Skeletal muscle tissue (tissue), 4 donors: ENCODE data around the gene GALR2. TPM values are rescaled to one million over a fixed set of nuclear protein-coding genes. Genes with fewer than 3 reads are reported as not detected.

Experiments
- H3K27ac ChIP-seq: one replicate; pipeline ENCODE4 v1.7.0; 2013; ENCODE audit warnings: mild to moderate bottlenecking, low read depth, low read length, inconsistent platforms
- H3K27me3 ChIP-seq, 3 donors: one replicate each; pipeline ENCODE4 v1.7.0; 2013; ENCODE audit warnings: low read length in 3 of 3; ENCODE audit not compliant: control insufficient read depth in 3 of 3, insufficient read depth in 3 of 3
- H3K36me3 ChIP-seq, 3 donors: one replicate each; pipeline ENCODE4 v1.7.0; 2013; ENCODE audit warnings: low read length in 3 of 3; ENCODE audit not compliant: control insufficient read depth in 3 of 3, insufficient read depth in 3 of 3
- H3K4me1 ChIP-seq, 3 donors: one replicate each; pipeline ENCODE4 v1.7.0; 2013; ENCODE audit warnings: low read length in 3 of 3, mild to moderate bottlenecking in 3 of 3; ENCODE audit not compliant: control insufficient read depth in 3 of 3, insufficient read depth in 3 of 3
- H3K4me3 ChIP-seq, 3 donors: one replicate each; pipeline ENCODE4 v1.7.0; 2013; ENCODE audit warnings: low read length in 3 of 3
- H3K9ac ChIP-seq, 3 donors: one replicate each; pipeline ENCODE4 v1.7.0; 2013; ENCODE audit warnings: low read length in 3 of 3, mild to moderate bottlenecking in 3 of 3, moderate library complexity in 2 of 3, low read depth in 1 of 3
- H3K9me3 ChIP-seq, 3 donors: one replicate each; pipeline ENCODE4 v1.7.0; 2013; ENCODE audit warnings: low read length in 3 of 3; ENCODE audit not compliant: control insufficient read depth in 3 of 3
- total RNA-seq: library from RNA; depleted of rRNA; stranded (reverse); fragments of >200 nt; gene quantifications from one replicate; pipeline ENCODE4 v1.2.3, GENCODE V29; 2014
- donor health status: Osteomylitis.

Gene GALR2
- total RNA-seq, 1 donor from 2014 or later = not detected

DNA sequence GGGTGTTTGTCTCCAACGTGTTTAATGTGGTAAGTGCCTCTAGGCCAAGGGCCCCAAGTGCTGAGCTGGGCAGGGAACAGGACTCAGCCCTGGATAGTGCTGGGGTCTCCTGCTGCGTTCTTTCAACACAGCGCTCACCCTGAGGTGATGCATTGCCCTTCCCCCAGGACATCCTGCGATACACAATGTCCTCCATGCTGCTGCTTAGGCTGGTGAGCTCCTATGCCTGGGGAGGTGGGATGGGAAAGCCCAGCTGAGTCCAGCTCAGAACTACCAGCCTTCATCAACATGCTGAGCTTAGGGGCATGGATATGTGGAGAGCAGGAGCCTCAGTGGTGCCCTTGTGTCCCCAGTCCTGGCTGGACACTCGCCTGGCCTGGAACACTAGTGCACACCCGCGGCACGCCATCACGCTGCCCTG lies 5.0 kb downstream of the GALR2 start:
- Histone ChIP-seq H3K27ac (no peak overlapping the region), H3K9ac (no peak overlapping the region), H3K9me3 (no peaks in the 10 kb centered on the region), H3K36me3 (peaks cover 13 to 17% (median 17%) of the 10 kb centered on the region in 3 donors), H3K27me3 (peaks cover 54 to 61% (median 57%) of the 10 kb centered on the region in 3 donors), H3K4me3 (no peak overlapping the region), H3K4me1 (peaks cover 21 to 45% (median 29%) of the 10 kb centered on the region in 3 donors)

DNA sequence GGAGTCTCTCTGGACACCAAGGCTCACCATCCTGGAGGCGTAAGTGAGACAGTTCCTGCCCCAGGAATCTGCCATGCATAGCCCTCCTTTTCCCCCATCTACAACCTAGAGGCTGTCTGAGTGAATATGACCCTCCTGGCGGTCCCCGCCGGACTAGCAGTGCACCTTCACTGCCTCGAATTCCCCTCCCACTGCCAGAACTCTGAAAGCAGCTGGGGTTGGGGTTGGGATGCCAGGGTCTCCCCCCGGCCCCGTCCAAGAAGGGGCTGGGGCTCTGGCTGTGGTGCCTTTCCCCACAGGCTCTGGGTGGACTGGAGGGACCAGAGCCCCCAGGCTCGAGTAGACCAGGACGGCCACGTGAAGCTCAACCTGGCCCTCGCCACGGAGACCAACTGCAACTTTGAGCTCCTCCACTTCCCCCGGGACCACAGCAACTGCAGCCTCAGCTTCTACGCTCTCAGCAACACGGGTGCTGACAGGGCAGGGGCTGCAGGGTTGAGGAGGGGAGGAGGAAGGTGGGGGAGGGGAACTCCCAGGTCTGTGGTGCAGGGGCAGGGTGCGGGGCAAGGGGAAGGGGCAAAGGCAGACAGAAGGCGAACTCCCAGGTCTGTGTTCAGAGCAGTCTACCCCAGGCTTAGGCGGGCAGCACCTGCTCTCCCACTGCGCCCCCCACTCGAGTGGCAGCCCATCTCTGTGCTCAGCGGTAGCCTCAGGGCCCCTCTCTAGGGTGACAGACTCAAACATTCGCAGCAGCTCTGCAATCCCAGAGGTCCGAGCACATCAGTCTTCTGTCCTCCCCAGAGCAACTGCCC lies 5.6 kb downstream of the GALR2 start:
- Histone ChIP-seq H3K4me3 (no peak overlapping the region), H3K27me3 (peaks cover 48 to 55% (median 51%) of the 10 kb centered on the region in 3 donors), H3K9me3 (no peaks in the 10 kb centered on the region), H3K4me1 (peaks cover 17 to 40% (median 26%) of the 10 kb centered on the region in 3 donors), H3K36me3 (peaks cover 20 to 23% (median 23%) of the 10 kb centered on the region in 3 donors), H3K9ac (no peak overlapping the region), H3K27ac (no peak overlapping the region)

DNA sequence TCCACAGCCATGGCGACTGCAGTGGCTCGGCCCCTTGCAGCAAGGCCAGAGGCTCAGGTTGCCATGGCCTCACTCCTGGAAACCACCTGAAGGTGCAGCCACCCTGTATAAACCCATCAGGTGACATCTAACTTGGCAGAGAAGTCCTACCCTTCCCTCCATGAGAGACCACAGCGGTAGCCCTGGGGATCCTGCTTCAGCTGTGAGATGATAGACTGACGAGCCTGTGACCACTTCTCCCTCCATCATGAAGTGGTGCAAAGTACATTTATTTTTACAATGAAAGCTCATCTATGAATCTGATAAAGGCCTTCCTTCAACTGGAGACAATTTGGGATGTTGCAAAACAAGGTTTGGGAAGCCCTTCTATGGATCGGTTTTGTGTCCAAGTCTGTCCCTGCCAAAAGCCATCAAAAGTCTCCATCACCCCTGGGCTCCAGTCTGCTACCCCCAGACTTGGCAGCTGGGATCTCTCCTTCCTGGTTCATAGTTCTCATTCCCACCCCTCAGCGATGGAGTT lies 6.2 kb downstream of the GALR2 start:
- H3K27me3 ChIP-seq = peaks cover 42 to 48% (median 44%) of the 10 kb centered on the region in 3 donors
- no peaks in the 10 kb centered on the region for H3K9me3 ChIP-seq
- no peak overlapping the region for H3K27ac ChIP-seq
- H3K4me1 ChIP-seq = peaks cover 10 to 34% (median 19%) of the 10 kb centered on the region in 3 donors
- no peak overlapping the region for H3K4me3 ChIP-seq
- H3K9ac ChIP-seq = no peak overlapping the region
- H3K36me3 ChIP-seq = peaks cover 26 to 30% (median 29%) of the 10 kb centered on the region in 3 donors

DNA sequence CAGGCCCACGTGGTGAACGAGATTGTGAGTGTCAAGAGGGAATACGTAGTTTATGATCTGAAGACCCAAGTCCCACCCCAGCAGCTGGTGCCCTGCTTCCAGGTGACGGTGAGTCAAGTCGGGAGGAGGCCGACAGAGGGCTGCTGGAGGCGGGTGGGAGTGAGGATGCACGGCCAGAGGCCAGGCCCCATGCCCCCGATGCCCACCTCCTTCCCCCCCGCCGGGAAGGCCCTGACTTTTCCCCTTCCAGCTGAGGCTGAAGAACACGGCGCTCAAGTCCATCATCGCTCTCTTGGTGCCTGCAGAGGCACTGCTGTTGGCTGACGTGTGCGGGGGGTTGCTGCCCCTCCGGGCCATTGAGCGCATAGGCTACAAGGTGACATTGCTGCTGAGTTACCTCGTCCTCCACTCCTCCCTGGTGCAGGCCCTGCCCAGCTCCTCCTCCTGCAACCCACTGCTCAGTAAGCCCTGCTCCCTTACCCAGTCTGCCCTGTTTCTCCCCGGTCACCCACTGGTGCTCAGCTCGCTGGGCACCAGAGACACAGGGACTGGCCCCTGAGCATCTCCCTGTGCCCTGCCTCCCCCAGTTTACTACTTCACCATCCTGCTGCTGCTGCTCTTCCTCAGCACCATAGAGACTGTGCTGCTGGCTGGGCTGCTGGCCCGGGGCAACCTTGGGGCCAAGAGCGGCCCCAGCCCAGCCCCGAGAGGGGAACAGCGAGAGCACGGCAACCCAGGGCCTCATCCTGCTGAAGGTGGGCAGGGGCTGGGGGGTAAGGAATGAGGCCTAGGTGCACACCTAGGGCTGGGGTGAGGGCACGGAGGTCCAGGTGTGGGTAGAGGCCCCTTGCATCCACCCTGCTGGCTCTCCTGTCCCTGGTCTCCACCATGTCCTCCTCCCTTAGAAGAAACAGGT lies 7.0 kb downstream of the GALR2 start:
- no peak overlapping the region for H3K9ac ChIP-seq
- no peak overlapping the region for H3K4me3 ChIP-seq
- peaks cover 32 to 35% (median 32%) of the 10 kb centered on the region in 3 donors for H3K36me3 ChIP-seq
- H3K27me3 ChIP-seq = peaks cover 34 to 41% (median 37%) of the 10 kb centered on the region in 3 donors
- H3K9me3 ChIP-seq = no peaks in the 10 kb centered on the region
- H3K27ac ChIP-seq = no peak overlapping the region
- peaks cover 7 to 26% (median 14%) of the 10 kb centered on the region in 3 donors for H3K4me1 ChIP-seq

DNA sequence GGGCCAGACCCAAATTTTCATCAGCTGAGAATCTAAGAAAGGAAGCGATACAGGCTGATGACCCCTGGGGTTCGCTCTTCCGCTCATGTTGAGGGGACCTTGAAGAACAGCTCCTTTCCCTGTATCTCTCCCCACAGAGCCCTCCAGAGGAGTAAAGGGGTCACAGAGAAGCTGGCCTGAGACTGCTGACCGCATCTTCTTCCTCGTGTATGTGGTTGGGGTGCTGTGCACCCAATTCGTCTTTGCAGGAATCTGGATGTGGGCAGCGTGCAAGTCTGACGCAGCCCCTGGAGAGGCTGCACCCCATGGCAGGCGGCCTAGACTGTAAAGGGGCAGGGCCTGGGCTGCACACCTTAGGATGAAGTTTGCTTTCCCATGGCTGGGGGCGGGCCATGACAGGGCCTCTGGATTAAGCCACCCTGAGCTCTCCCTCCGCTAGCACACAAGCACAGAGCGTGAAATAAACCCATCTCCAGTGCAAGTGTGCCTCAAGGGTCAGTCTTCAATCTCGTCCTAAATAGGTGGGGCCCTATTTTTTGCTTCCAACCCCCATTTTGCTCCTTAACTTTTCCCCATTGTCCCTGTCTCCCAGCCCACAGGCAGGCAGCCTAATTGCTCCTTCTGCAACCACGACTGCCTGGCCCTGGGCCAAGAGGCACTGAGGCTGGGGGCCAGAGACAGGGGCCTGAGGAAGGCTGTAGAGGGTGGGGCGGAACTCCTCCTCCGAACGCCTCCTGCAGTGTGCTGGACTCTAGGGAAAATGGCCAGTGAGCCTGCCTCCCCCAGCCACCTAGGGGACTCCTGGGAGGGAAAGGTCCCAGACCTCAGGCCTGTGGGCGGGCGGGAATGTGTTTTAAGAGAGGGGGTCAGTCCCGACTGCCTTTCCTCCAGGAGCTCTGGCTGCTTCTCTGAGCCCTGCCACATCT lies 8.0 kb downstream of the GALR2 start:
- Histone ChIP-seq H3K4me1 (peaks cover 4 to 16% (median 9%) of the 10 kb centered on the region in 3 donors), H3K36me3 (peaks cover 41 to 45% (median 42%) of the 10 kb centered on the region in 3 donors), H3K4me3 (no peak overlapping the region), H3K9ac (no peak overlapping the region), H3K27me3 (peaks cover 24 to 31% (median 27%) of the 10 kb centered on the region in 3 donors), H3K27ac (no peak overlapping the region), H3K9me3 (no peaks in the 10 kb centered on the region)

DNA sequence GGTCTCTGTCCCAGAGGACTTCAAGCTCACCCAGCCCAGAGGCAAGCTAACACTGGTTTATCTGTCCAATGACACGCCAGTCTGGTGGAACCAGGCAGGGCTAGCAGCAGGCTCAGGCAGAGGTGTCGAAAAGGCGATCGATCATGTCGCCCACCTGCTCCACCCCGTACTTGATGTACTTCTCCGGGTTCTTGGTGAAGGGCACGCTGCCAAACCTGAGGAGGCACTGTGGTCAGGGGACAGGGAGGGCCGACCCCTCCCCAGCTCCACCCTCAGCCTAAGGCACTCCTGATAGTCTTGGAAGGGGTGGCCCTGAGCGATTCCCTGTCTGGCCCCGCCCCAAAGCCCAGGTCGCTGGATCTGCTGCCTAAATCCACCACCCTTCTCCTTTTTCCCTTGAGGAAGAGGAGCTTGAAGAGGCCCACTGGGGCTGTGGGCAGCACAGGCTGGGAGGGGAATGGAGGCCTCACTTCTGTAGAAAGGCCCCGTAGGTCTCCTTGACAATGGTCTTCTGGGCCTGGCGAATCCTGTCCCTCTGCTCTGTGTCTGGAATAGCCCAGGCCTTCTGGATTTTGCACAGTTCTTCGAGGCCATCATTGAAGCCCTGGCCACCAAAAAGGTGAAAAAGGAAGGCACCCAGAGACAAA lies 9.1 kb downstream of the GALR2 start:
- no peak overlapping the region for H3K9ac ChIP-seq
- peaks cover 14 to 20% (median 16%) of the 10 kb centered on the region in 3 donors for H3K27me3 ChIP-seq
- H3K4me1 ChIP-seq = peaks cover 4 to 15% (median 9%) of the 10 kb centered on the region in 3 donors
- H3K27ac ChIP-seq = no peak overlapping the region
- H3K36me3 ChIP-seq = peaks cover 52 to 55% (median 53%) of the 10 kb centered on the region in 3 donors
- no peak overlapping the region for H3K4me3 ChIP-seq
- no peaks in the 10 kb centered on the region for H3K9me3 ChIP-seq

DNA sequence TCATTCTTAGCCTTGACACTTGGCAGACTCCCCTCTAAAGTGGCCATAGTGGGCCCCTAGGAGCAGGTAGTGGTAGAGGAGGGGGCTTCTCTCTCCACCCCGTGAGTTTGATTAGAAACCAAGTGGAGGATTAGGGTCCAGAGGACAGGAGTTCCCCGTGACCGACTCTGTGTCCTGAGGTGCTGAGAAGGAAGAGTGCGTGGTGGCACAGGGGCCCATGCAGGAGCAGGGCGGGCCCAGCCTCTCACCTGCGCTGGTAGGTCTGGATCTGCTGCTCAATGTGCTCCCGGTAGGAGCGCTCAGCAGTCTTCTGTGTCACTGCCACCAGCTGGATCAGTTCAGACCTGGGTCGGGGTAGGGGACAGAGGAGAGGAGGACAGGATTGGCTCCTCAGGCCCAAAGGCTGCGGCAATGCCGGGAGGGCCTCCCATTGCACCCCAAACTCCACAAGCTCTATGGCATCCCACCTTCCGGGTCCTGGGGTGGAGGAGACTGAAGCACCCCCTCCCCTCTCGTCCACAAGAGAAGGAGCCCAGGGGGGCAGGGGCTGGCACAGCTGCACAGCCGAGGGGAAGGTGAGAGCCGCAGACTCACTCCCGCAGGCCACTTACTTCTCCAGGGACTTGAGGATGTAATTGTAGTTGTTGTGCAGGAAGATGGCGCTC lies 10.6 kb downstream of the GALR2 start:
- Histone ChIP-seq H3K9me3 (no peaks in the 10 kb centered on the region), H3K4me1 (no peaks in the 10 kb centered on the region), H3K36me3 (peaks cover 66 to 71% (median 68%) of the 10 kb centered on the region in 3 donors), H3K27ac (no peak overlapping the region), H3K27me3 (peaks cover 0 to 5% (median under 1%) of the 10 kb centered on the region in 3 donors), H3K9ac (no peak overlapping the region), H3K4me3 (no peak overlapping the region)

DNA sequence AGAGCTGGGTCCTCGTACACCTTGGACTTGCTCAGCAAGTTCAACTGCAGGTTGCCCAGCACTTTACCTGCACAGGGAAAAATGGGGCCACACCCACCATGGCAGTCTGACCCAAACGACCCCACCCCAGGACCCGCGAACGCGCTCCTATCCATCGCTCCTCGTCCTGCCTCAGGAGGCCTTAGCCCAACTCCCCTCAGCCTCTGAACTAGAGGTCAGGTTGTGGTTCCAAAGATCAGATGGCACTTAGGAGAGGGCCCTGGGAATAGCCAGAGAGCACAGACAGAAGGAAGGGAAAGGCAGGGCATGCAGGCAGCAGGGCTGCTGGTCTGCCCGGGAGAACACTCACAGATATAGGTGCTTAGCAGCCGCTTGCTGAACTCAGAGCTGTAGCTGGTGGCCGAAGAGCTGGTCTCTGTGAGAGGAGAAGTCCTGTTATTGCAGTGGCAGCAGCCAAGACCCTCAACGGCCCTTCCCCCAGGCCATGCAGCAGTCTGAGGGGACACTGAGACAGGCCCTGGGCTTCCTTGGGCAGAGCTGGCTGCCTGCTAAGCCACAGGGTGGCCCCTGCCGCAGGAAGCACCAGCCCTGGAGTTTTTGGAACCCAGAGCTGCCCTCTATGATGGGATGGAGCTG lies 11.3 kb downstream of the GALR2 start:
- H3K4me3 ChIP-seq = no peak overlapping the region
- H3K9me3 ChIP-seq = no peaks in the 10 kb centered on the region
- no peaks in the 10 kb centered on the region for H3K4me1 ChIP-seq
- no peak overlapping the region for H3K9ac ChIP-seq
- peaks cover 73 to 76% (median 73%) of the 10 kb centered on the region in 3 donors for H3K36me3 ChIP-seq
- H3K27ac ChIP-seq = no peak overlapping the region
- no peaks in the 10 kb centered on the region for H3K27me3 ChIP-seq
